HG02973 (cell line): ENCODE measurements around the gene ARVCF.

Experiments used
- ATAC-seq: cut with Tn5 transposase; IDR thresholded peaks from one replicate; pipeline ENCODE4 v1.9.1; 2021; ENCODE audit warnings: moderate library complexity; ENCODE audit not compliant: unreplicated experiment

Gene ARVCF

GRCh38 chr22:20053407-20054033, 36.9 kb upstream of the ARVCF start:
- no peak for ATAC-seq

- no peak for ATAC-seq
Measured at GRCh38 chr22:20052309-20053259, 36.0 kb upstream of the ARVCF start.

DNA sequence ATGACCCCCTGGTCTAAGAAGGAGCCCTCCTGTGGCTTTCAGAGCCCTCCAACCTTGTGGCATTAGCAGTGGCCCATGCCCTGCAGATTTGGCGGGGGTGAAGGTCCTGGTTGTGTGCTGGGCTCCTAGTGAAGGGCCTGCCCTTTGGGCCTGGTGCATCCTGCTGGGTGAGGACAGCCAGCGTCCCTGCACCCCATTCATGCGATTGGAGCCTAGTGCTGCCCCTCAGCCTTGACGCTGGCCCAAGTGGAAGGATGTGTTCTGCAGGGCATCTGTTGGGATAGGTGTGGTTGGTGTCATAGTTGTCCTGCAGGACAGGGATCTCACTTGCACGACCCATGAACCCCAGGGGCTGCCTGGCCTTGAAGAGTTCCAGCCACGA, 35.3 kb upstream of the ARVCF start:
- no peak for ATAC-seq

- ATAC-seq, result no peak
Measured at GRCh38 chr22:20046730-20047129, 30.1 kb upstream of the ARVCF start.

GRCh38 chr22:20044495-20045151, 28.0 kb upstream of the ARVCF start:
- no peak for ATAC-seq

DNA sequence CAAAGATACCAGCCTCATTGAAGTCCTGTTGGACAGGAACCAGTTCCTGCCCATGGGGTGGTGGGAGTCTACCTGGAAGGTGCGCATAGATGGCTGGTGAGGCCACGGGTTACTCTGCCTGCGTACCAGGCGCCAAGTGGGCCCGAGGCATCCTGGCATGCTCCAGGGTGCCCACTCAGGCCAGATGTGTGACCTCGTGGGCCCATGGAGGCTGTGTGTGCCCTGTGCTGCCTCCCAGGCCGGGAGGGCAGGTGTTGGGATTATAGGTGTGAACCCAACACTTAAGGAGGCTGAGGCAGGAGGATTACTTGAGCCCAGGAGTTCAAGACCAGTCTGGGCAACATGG, 27.3 kb upstream of the ARVCF start:
- ATAC-seq, result no peak

DNA sequence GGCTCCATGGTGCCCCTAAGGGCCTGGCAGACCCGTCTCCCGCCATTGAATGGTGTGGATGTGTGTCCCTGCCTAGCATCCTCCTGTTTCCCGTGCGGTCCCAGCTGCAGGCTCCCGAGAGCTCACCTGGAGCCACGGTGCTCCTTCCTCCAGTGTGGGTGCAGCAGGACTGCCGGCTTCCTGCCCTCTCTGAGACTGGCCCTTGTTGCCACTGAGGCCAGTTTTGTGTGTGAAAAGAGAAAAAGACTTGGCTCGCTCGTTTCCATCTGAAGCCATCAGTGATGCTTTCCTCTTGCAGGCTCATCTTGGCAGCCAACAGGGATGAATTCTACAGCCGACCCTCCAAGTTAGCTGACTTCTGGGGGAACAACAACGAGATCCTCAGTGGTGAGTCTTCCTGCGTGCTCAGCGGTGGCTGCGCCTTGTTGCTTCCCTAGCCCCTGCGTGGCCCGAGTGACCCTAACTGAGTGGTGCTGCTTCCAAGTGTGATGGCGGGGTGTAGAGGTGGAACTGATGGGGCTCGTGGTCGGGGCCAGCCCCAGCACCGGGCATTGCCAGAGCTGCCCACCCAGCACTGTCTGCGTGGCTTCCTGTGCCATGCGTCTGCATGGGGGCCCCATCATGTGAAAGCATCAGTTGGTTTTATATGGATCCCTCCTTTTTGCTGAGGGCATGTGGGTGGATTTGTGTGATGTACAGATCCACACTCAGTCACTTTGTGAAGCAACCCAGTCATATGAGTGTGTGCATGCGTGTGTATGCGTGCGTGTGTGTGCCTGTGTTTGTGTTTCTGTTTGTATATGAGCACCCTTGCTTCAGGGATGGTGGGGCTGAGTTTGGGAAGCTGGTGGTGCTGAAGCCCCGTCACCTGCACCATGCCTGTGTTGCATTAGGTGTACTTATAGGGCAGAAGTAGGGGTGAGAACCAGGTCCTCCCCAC, 26.7 kb upstream of the ARVCF start:
- ATAC-seq, result no peak

DNA sequence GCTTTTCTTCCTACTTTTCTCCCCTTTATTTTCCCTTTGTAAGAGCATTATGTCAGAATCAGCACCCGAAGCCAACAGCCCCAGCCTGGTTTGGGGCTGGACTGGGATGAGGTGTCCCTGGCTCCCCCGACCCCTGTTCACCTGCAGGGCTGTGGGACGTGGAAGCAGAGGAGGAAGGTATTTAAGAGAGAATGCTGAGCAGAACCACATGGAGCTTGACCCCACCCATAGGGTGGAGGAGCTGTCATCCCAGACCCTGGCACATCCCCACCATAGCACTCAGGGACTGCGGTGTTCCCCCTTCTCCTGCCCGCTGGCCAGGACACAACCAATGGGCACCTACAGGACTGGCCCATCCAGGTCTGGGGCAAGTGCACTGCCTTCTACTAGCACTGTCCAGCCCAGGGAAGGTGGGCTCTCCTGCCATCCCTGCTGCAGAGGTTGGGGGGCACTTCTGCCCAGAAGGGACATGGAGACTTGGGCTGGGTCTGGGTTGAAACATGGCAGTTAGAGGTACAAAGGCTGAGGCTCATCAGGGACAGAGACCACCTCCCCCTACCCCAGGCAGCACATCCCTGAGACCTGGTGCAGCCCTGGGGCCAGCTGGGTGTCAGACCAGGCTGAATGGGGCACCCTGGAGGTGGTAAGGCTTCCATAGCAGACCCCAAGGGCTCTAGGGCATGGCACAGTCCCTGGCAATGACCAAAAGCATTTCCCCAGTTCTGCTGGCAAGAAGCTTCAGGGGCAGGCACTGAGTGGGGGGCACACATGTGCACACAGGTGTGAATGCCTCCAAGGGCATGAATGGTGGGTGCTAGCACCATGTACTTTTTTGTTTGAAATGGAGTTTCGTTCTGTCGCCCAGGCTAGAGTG, 23.9 kb upstream of the ARVCF start:
- no peak for ATAC-seq

- ATAC-seq, result no peak
Measured at GRCh38 chr22:20039683-20040325, 23.2 kb upstream of the ARVCF start.

DNA sequence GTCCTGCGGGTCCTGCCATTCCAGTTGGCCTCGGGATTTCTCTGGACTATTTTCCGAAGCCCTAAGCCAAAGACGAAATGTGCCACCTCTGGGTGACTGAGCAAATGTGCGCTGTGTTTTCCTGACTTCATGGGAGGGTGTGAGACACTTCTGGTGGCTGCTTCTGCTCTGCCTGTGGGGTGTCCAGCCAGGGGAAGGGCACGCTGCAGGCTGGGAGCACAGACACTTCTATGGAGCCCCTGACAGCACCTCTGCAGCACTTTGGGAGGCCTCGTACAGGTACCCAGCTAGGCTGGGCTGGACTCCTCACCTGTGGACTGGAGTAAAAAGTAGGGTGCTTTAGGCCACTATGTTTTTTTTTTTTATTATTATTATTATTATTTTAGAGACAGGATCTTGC, 22.0 kb upstream of the ARVCF start:
- no peak for ATAC-seq

GRCh38 chr22:20037419-20037818, 20.8 kb upstream of the ARVCF start:
- ATAC-seq, result no peak

GRCh38 chr22:20036535-20037392, 20.1 kb upstream of the ARVCF start:
- ATAC-seq, result no peak

- no peak for ATAC-seq
Measured at GRCh38 chr22:20036084-20036482, 19.5 kb upstream of the ARVCF start.

GRCh38 chr22:20035375-20036083, 18.9 kb upstream of the ARVCF start:
- no peak for ATAC-seq

GRCh38 chr22:20034143-20034542, 17.5 kb upstream of the ARVCF start:
- ATAC-seq, result no peak

GRCh38 chr22:20033045-20033706, 16.6 kb upstream of the ARVCF start:
- no peak for ATAC-seq

- ATAC-seq, result no peak
Measured at GRCh38 chr22:20032407-20032991, 15.9 kb upstream of the ARVCF start.
